ACC112 (cell line): ENCODE measurements around the gene PAK4.

Source experiments
- H2AFZ ChIP-seq: fragments of 200-600 bp; sonication (generic); one replicate; pipeline ENCODE4 v1.6.0; 2017; ENCODE audit warnings: antibody characterized with exemption, low read length; ENCODE audit not compliant: unreplicated experiment
- H3K27ac ChIP-seq: fragments of 200-600 bp; sonication (generic); 2 replicates; pipeline ENCODE4 v1.5.1; 2014; ENCODE audit warnings: low read depth, mild to moderate bottlenecking, antibody characterized with exemption, low read length, moderate library complexity
- H3K27me3 ChIP-seq: fragments of 200-600 bp; sonication (generic); 2 replicates; pipeline ENCODE4 v1.6.1; 2014; ENCODE audit warnings: mild to moderate bottlenecking, antibody characterized with exemption, low read length, moderate library complexity, mixed read lengths; ENCODE audit not compliant: insufficient read depth
- H3K36me3 ChIP-seq: fragments of 200-600 bp; sonication (generic); 2 replicates; pipeline ENCODE4 v1.6.1; 2016; ENCODE audit warnings: mild to moderate bottlenecking, antibody characterized with exemption, low read length, moderate library complexity, mixed read lengths; ENCODE audit not compliant: insufficient read depth
- H3K4me1 ChIP-seq: fragments of 200-600 bp; sonication (generic); one replicate; pipeline ENCODE4 v1.6.1; 2016; ENCODE audit warnings: low read length, mixed read lengths; ENCODE audit not compliant: insufficient read depth, unreplicated experiment, control insufficient read depth
- H3K4me3 ChIP-seq: fragments of 200-600 bp; sonication (generic); 2 replicates; pipeline ENCODE4 v1.5.1; 2014; ENCODE audit warnings: mild to moderate bottlenecking, low read depth, low read length
- H3K79me2 ChIP-seq: fragments of 200-600 bp; sonication (generic); one replicate; pipeline ENCODE4 v1.6.0; 2016; ENCODE audit warnings: low read length; ENCODE audit not compliant: control insufficient read depth, unreplicated experiment, insufficient read depth

PAK4 gene

GRCh38 chr19:39119830-39120229, 5.8 kb upstream of the PAK4 start:
- Histone ChIP-seq H3K4me3 (no peak overlapping the region), H3K4me1 (peaks cover 2% of the 10 kb centered on the region), H3K27me3 (no peaks in the 10 kb centered on the region), H2AFZ (no peak overlapping the region), H3K79me2 (no peaks in the 10 kb centered on the region), H3K36me3 (no peaks in the 10 kb centered on the region), H3K27ac (no peak overlapping the region)

GRCh38 chr19:39122934-39123731, 2.5 kb upstream of the PAK4 start:
- Histone ChIP-seq H3K27me3 (no peaks in the 10 kb centered on the region), H3K36me3 (no peaks in the 10 kb centered on the region), H3K4me1 (peaks cover 11% of the 10 kb centered on the region), H3K27ac (no peak overlapping the region), H2AFZ (no peak overlapping the region), H3K79me2 (peaks cover 18% of the 10 kb centered on the region), H3K4me3 (no peak overlapping the region)

GRCh38 chr19:39124136-39124764, 1.3 kb upstream of the PAK4 start:
- no peak overlapping the region for H3K27ac ChIP-seq
- H3K36me3 ChIP-seq = no peaks in the 10 kb centered on the region
- H3K4me1 ChIP-seq = peaks cover 14% of the 10 kb centered on the region
- H3K27me3 ChIP-seq = no peaks in the 10 kb centered on the region
- no peak overlapping the region for H2AFZ ChIP-seq
- H3K79me2 ChIP-seq = peaks cover 29% of the 10 kb centered on the region
- no peak overlapping the region for H3K4me3 ChIP-seq

GRCh38 chr19:39125199-39125553, 410 bp upstream of the PAK4 start:
- Histone ChIP-seq H3K4me3 (peak overlapping the region; percentile 84), H2AFZ (no peak overlapping the region), H3K4me1 (peaks cover 14% of the 10 kb centered on the region), H3K79me2 (peaks cover 35% of the 10 kb centered on the region), H3K27ac (no peak overlapping the region), H3K27me3 (no peaks in the 10 kb centered on the region), H3K36me3 (no peaks in the 10 kb centered on the region)

GRCh38 chr19:39126312-39127187, 964 bp downstream of the PAK4 start:
- H3K4me1 ChIP-seq = peaks cover 14% of the 10 kb centered on the region
- no peak overlapping the region for H2AFZ ChIP-seq
- H3K4me3 ChIP-seq = peak overlapping the region; percentile 84
- no peak overlapping the region for H3K27ac ChIP-seq
- peaks cover 37% of the 10 kb centered on the region for H3K79me2 ChIP-seq
- H3K27me3 ChIP-seq = no peaks in the 10 kb centered on the region
- no peaks in the 10 kb centered on the region for H3K36me3 ChIP-seq

GRCh38 chr19:39127812-39128515, 2.4 kb downstream of the PAK4 start:
- H3K4me1 ChIP-seq = peaks cover 12% of the 10 kb centered on the region
- H2AFZ ChIP-seq = no peak overlapping the region
- H3K36me3 ChIP-seq = no peaks in the 10 kb centered on the region
- peaks cover 43% of the 10 kb centered on the region for H3K79me2 ChIP-seq
- no peak overlapping the region for H3K27ac ChIP-seq
- no peak overlapping the region for H3K4me3 ChIP-seq
- no peaks in the 10 kb centered on the region for H3K27me3 ChIP-seq

- Histone ChIP-seq H3K36me3 (no peaks in the 10 kb centered on the region), H3K27ac (no peak overlapping the region), H3K4me1 (peaks cover 12% of the 10 kb centered on the region), H3K79me2 (peaks cover 43% of the 10 kb centered on the region), H3K4me3 (no peak overlapping the region), H2AFZ (no peak overlapping the region), H3K27me3 (no peaks in the 10 kb centered on the region)
These were observed 3.0 kb downstream of the PAK4 start for GRCh38 chr19:39128516-39129079.

GRCh38 chr19:39129116-39129515, 3.5 kb downstream of the PAK4 start:
- no peaks in the 10 kb centered on the region for H3K36me3 ChIP-seq
- H2AFZ ChIP-seq = no peak overlapping the region
- peaks cover 43% of the 10 kb centered on the region for H3K79me2 ChIP-seq
- H3K4me1 ChIP-seq = peaks cover 12% of the 10 kb centered on the region
- no peak overlapping the region for H3K4me3 ChIP-seq
- H3K27ac ChIP-seq = no peak overlapping the region
- H3K27me3 ChIP-seq = no peaks in the 10 kb centered on the region

- Histone ChIP-seq H3K79me2 (peaks cover 43% of the 10 kb centered on the region), H2AFZ (no peak overlapping the region), H3K27me3 (no peaks in the 10 kb centered on the region), H3K4me1 (peaks cover 12% of the 10 kb centered on the region), H3K27ac (no peak overlapping the region), H3K36me3 (no peaks in the 10 kb centered on the region), H3K4me3 (no peak overlapping the region)
These were observed 5.0 kb downstream of the PAK4 start for GRCh38 chr19:39130337-39131254.
